ENCODE measurements around the gene POLN. TPM values are rescaled to one million over a fixed set of nuclear protein-coding genes. Genes with fewer than 3 reads are reported as not detected.

The POLN gene
- total RNA-seq, 1 experiment from 2014 or later = 0.26 TPM

GRCh38 chr4:2046031-2046961 lies 195.6 kb downstream of the POLN start:
- TF ChIP-seq EZH2 (IDR thresholded peaks at IDR 0.05; ENCODE audit: low read length, unreplicated experiment) (no peak), EZH2phosphoT487 (IDR thresholded peaks at IDR 0.05; ENCODE audit: borderline replicate concordance, low read length) (no peak), CTCF (conservative IDR thresholded peaks at IDR 0.05; ENCODE audit: low read depth, low read length) (no peak)
- H3K9me3 ChIP-seq (ENCODE audit: low read length) = no peaks in the 10 kb centered on the region
- H2AFZ ChIP-seq (ENCODE audit: low read length) = no peak overlapping the region
- H3K27ac ChIP-seq (ENCODE audit: low read length) = no peak overlapping the region
- H3K4me2 ChIP-seq (ENCODE audit: low read length) = no peak overlapping the region
- ChIA-PET CTCF (no interaction called here), POLR2A (ENCODE audit: unreplicated experiment) (interaction anchor here (0.6 kb wide), 2 partner anchors 102 to 182 kb away, joined by 10 to 15 read pairs; no protein-coding TSS in a partner anchor)
- no peaks in the 10 kb centered on the region for H3K27me3 ChIP-seq (ENCODE audit: low read length)
- no peaks in the 10 kb centered on the region for H3K9me2 ChIP-seq (replicated peaks; ENCODE audit: low read length)
- H3K4me3 ChIP-seq (ENCODE audit: low read length) = no peak overlapping the region
- ATAC-seq (peak; percentile 3), DNase-seq (no peak)
- intact Hi-C loops (cut with micrococcal nuclease) = no loop called here
- H3F3A ChIP-seq (ENCODE audit: low read length, unreplicated experiment) = no peaks in the 10 kb centered on the region
- BruUV-seq (replicated peaks) = no TSS peak
- H3K9ac ChIP-seq (ENCODE audit: low read length) = no peak overlapping the region
- no peaks in the 10 kb centered on the region for H4K20me1 ChIP-seq (ENCODE audit: low read length)
- H3K36me3 ChIP-seq (ENCODE audit: low read depth, low read length) = no peaks in the 10 kb centered on the region
- peaks cover 4% of the 10 kb centered on the region; the same call in 1 of the 2 replicates for H3K79me2 ChIP-seq (ENCODE audit: low read length)
- peaks cover 7% of the 10 kb centered on the region; the same call in 1 of the 2 replicates for H3K4me1 ChIP-seq (ENCODE audit: insufficient read depth, low read length)

- Histone ChIP-seq H3K79me2 (ENCODE audit: low read length) (peaks cover 4% of the 10 kb centered on the region; the same call in 1 of the 2 replicates), H3K27ac (ENCODE audit: low read length) (no peak overlapping the region), H3K4me1 (ENCODE audit: insufficient read depth, low read length) (peaks cover 7% of the 10 kb centered on the region; the same call in 1 of the 2 replicates), H4K20me1 (ENCODE audit: low read length) (no peaks in the 10 kb centered on the region), H3K36me3 (ENCODE audit: low read depth, low read length) (no peaks in the 10 kb centered on the region), H3K27me3 (ENCODE audit: low read length) (no peaks in the 10 kb centered on the region), H3K4me2 (ENCODE audit: low read length) (no peak overlapping the region), H3K9me2 (replicated peaks; ENCODE audit: low read length) (no peaks in the 10 kb centered on the region), H3K9me3 (ENCODE audit: low read length) (no peaks in the 10 kb centered on the region), H3K4me3 (ENCODE audit: low read length) (no peak overlapping the region), H3K9ac (ENCODE audit: low read length) (no peak overlapping the region), H3F3A (ENCODE audit: low read length, unreplicated experiment) (no peaks in the 10 kb centered on the region), H2AFZ (ENCODE audit: low read length) (no peak overlapping the region)
- ATAC-seq (peak; percentile 72), DNase-seq (peak; percentile 57)
- CTCF ChIA-PET = no interaction called here
- POLR2A ChIA-PET (ENCODE audit: unreplicated experiment) = interaction anchor here (0.6 kb wide), 2 partner anchors 101 to 183 kb away, joined by 10 to 15 read pairs; no protein-coding TSS in a partner anchor
- TF ChIP-seq EZH2phosphoT487 (IDR thresholded peaks at IDR 0.05; ENCODE audit: borderline replicate concordance, low read length) (no peak), CTCF (conservative IDR thresholded peaks at IDR 0.05; ENCODE audit: low read depth, low read length) (no peak), EZH2 (IDR thresholded peaks at IDR 0.05; ENCODE audit: low read length, unreplicated experiment) (no peak)
- BruUV-seq (replicated peaks) = no TSS peak
- intact Hi-C loops (cut with micrococcal nuclease) = no loop called here
Measured at GRCh38 chr4:2045518-2045951, 196.4 kb downstream of the POLN start.

All from PC-3 (cell line).